ENCODE measurements around the gene TCP11X1. TPM values are rescaled to one million over a fixed set of nuclear protein-coding genes. Genes with fewer than 3 reads are reported as not detected.
"Not testable (repeated sequence)": the region's sequence is repeated elsewhere in the genome, so short reads cannot be mapped to it uniquely, and the experiment has no call there.

The TCP11X1 gene
- total RNA-seq = not detected
- polyA plus RNA-seq (2013, experiment 1 of 2) = not detected
- polyA plus RNA-seq (2013, experiment 2 of 2) = not detected
- 0 reads per million in 172 experiments for total RNA-seq

- DNase-seq; H3K9me3 Mint-ChIP-seq; H3K27me3 ChIP-seq (ENCODE audit: control insufficient read depth in 1 of 2, insufficient read depth in 2 of 2, low read length in 2 of 2); H3K4me1 ChIP-seq (ENCODE audit: insufficient read depth, low read length); H3K4me3 ChIP-seq (ENCODE audit: low read length); H3K27me3 Mint-ChIP-seq; CTCF ChIA-PET; POLR2A ChIA-PET; H3K36me3 ChIP-seq (ENCODE audit: insufficient read depth, low read length); intact Hi-C loops (cut with DNase I, micrococcal nuclease); H3K36me3 Mint-ChIP-seq (ENCODE audit: low read depth); H3K4me1 Mint-ChIP-seq (ENCODE audit: low read depth); ATAC-seq (ENCODE audit: poor library complexity); H3K27ac Mint-ChIP-seq; H3K4me3 Mint-ChIP-seq; H3K27ac ChIP-seq (ENCODE audit: low read depth in 1 of 2, low read length in 2 of 2); H3K9me3 ChIP-seq (ENCODE audit: control insufficient read depth in 1 of 2, insufficient read depth in 1 of 2, low read length in 2 of 2): not testable (repeated sequence)
These were observed at the start of gene TCP11X1 for GRCh38 chrX:102214986-102215385. TCP11X1 (plus strand) TSS chrX:102215301.

- DNase-seq (no peak), ATAC-seq (ENCODE audit: poor library complexity) (no peak)
- no peak for TF ChIP-seq CTCF (IDR thresholded peaks at IDR 0.05)
- Histone ChIP-seq H3K4me3 (ENCODE audit: low read length) (no peak overlapping the region), H3K9me3 (ENCODE audit: control insufficient read depth in 1 of 2, insufficient read depth in 1 of 2, low read length in 2 of 2) (no peaks in the 10 kb centered on the region), H3K36me3 (ENCODE audit: insufficient read depth, low read length) (no peaks in the 10 kb centered on the region), H3K4me1 (ENCODE audit: insufficient read depth, low read length) (no peaks in the 10 kb centered on the region), H3K27me3 (ENCODE audit: control insufficient read depth in 1 of 2, insufficient read depth in 2 of 2, low read length in 2 of 2) (no peaks in the 10 kb centered on the region), H3K27ac (ENCODE audit: low read depth in 1 of 2, low read length in 2 of 2) (no peak overlapping the region)
- H3K27me3 Mint-ChIP-seq = no peaks in the 10 kb centered on the region
- CTCF ChIA-PET = no interaction called here
- H3K27ac Mint-ChIP-seq = no peak overlapping the region
- no peak overlapping the region for H3K4me3 Mint-ChIP-seq
- POLR2A ChIA-PET = no interaction called here
- H3K4me1 Mint-ChIP-seq (ENCODE audit: low read depth) = no peaks in the 10 kb centered on the region
- intact Hi-C loops (cut with DNase I, micrococcal nuclease) = no loop called here
- peaks cover 2% of the 10 kb centered on the region for H3K9me3 Mint-ChIP-seq
- H3K36me3 Mint-ChIP-seq (ENCODE audit: low read depth) = no peaks in the 10 kb centered on the region
These were observed 29.0 kb upstream of the TCP11X1 start for GRCh38 chrX:102185967-102186720.

GRCh38 chrX:102207940-102208339 is 7.2 kb upstream of the TCP11X1 start:
- H3K27me3 ChIP-seq (ENCODE audit: control insufficient read depth in 1 of 2, insufficient read depth in 2 of 2, low read length in 2 of 2); H3K4me3 Mint-ChIP-seq; H3K9me3 ChIP-seq (ENCODE audit: control insufficient read depth in 1 of 2, insufficient read depth in 1 of 2, low read length in 2 of 2); H3K9me3 Mint-ChIP-seq; H3K36me3 ChIP-seq (ENCODE audit: insufficient read depth, low read length); H3K4me1 Mint-ChIP-seq (ENCODE audit: low read depth); CTCF ChIA-PET; POLR2A ChIA-PET; DNase-seq; H3K27ac Mint-ChIP-seq; H3K4me1 ChIP-seq (ENCODE audit: insufficient read depth, low read length); ATAC-seq (ENCODE audit: poor library complexity); H3K27ac ChIP-seq (ENCODE audit: low read depth in 1 of 2, low read length in 2 of 2); H3K36me3 Mint-ChIP-seq (ENCODE audit: low read depth); intact Hi-C loops (cut with DNase I, micrococcal nuclease); H3K27me3 Mint-ChIP-seq; H3K4me3 ChIP-seq (ENCODE audit: low read length): not testable (repeated sequence)

- H3K27me3 Mint-ChIP-seq; CTCF ChIA-PET; ATAC-seq (ENCODE audit: poor library complexity); H3K27ac Mint-ChIP-seq; POLR2A ChIA-PET; H3K4me1 ChIP-seq (ENCODE audit: insufficient read depth, low read length); H3K36me3 ChIP-seq (ENCODE audit: insufficient read depth, low read length); intact Hi-C loops (cut with DNase I, micrococcal nuclease); H3K9me3 Mint-ChIP-seq; DNase-seq; H3K4me3 Mint-ChIP-seq; H3K27ac ChIP-seq (ENCODE audit: low read depth in 1 of 2, low read length in 2 of 2); H3K36me3 Mint-ChIP-seq (ENCODE audit: low read depth); H3K4me3 ChIP-seq (ENCODE audit: low read length); H3K4me1 Mint-ChIP-seq (ENCODE audit: low read depth); H3K9me3 ChIP-seq (ENCODE audit: control insufficient read depth in 1 of 2, insufficient read depth in 1 of 2, low read length in 2 of 2); H3K27me3 ChIP-seq (ENCODE audit: control insufficient read depth in 1 of 2, insufficient read depth in 2 of 2, low read length in 2 of 2): not testable (repeated sequence)
These were observed 1.4 kb downstream of the TCP11X1 start for GRCh38 chrX:102216497-102216896.

- H3K36me3 ChIP-seq (ENCODE audit: insufficient read depth, low read length); H3K27ac Mint-ChIP-seq; DNase-seq; H3K4me3 Mint-ChIP-seq; H3K9me3 ChIP-seq (ENCODE audit: control insufficient read depth in 1 of 2, insufficient read depth in 1 of 2, low read length in 2 of 2); H3K27me3 ChIP-seq (ENCODE audit: control insufficient read depth in 1 of 2, insufficient read depth in 2 of 2, low read length in 2 of 2); H3K9me3 Mint-ChIP-seq; CTCF ChIA-PET; ATAC-seq (ENCODE audit: poor library complexity); H3K27me3 Mint-ChIP-seq; H3K4me1 ChIP-seq (ENCODE audit: insufficient read depth, low read length); H3K27ac ChIP-seq (ENCODE audit: low read depth in 1 of 2, low read length in 2 of 2); H3K4me1 Mint-ChIP-seq (ENCODE audit: low read depth); POLR2A ChIA-PET; intact Hi-C loops (cut with DNase I, micrococcal nuclease); H3K4me3 ChIP-seq (ENCODE audit: low read length); H3K36me3 Mint-ChIP-seq (ENCODE audit: low read depth): not testable (repeated sequence)
These were observed 20.6 kb downstream of the TCP11X1 start for GRCh38 chrX:102235678-102236077.

- H3K9me3 ChIP-seq (ENCODE audit: control insufficient read depth in 1 of 2, insufficient read depth in 1 of 2, low read length in 2 of 2); H3K4me1 ChIP-seq (ENCODE audit: insufficient read depth, low read length); H3K27me3 ChIP-seq (ENCODE audit: control insufficient read depth in 1 of 2, insufficient read depth in 2 of 2, low read length in 2 of 2); ATAC-seq (ENCODE audit: poor library complexity); intact Hi-C loops (cut with DNase I, micrococcal nuclease); H3K4me1 Mint-ChIP-seq (ENCODE audit: low read depth); H3K36me3 Mint-ChIP-seq (ENCODE audit: low read depth); H3K9me3 Mint-ChIP-seq; H3K27ac Mint-ChIP-seq; H3K36me3 ChIP-seq (ENCODE audit: insufficient read depth, low read length); H3K4me3 ChIP-seq (ENCODE audit: low read length); H3K27me3 Mint-ChIP-seq; H3K27ac ChIP-seq (ENCODE audit: low read depth in 1 of 2, low read length in 2 of 2); POLR2A ChIA-PET; CTCF ChIA-PET; H3K4me3 Mint-ChIP-seq; DNase-seq: not testable (repeated sequence)
These were observed 25.2 kb downstream of the TCP11X1 start for GRCh38 chrX:102240265-102240664.
